Activated naive CD4-positive, alpha-beta T cell treated with anti-CD3 and anti-CD28 coated beads, Interleukin-2, amount 50 U/mL, for 24 hours (primary cell): ENCODE results near the gene SOWAHC.

ENCODE experiments used
- H3K27ac Mint-ChIP-seq: one replicate; pipeline ENCODE4 v1.8.0; 2021; ENCODE audit warnings: mild to moderate bottlenecking, mixed read lengths
- H3K27me3 Mint-ChIP-seq: one replicate; pipeline ENCODE4 v1.8.0; 2021; ENCODE audit warnings: mixed read lengths
- H3K36me3 Mint-ChIP-seq: one replicate; pipeline ENCODE4 v1.8.0; 2021; ENCODE audit warnings: mixed read lengths
- H3K4me1 Mint-ChIP-seq: one replicate; pipeline ENCODE4 v1.8.0; 2021; ENCODE audit warnings: mixed read lengths
- H3K4me3 Mint-ChIP-seq: one replicate; pipeline ENCODE4 v1.8.0; 2021; ENCODE audit warnings: mild to moderate bottlenecking, mixed read lengths
- H3K9me3 Mint-ChIP-seq: one replicate; pipeline ENCODE4 v1.8.0; 2021; ENCODE audit warnings: mixed read lengths

SOWAHC gene

GRCh38 chr2:109655287-109655686 is 41.1 kb downstream of the SOWAHC start:
- peaks cover 3% of the 10 kb centered on the region for H3K27me3 Mint-ChIP-seq

GRCh38 chr2:109659396-109660045 is 45.4 kb downstream of the SOWAHC start:
- no peak overlapping the region for H3K27ac Mint-ChIP-seq
- H3K4me3 Mint-ChIP-seq = no peak overlapping the region
- H3K36me3 Mint-ChIP-seq = no peaks in the 10 kb centered on the region
- H3K27me3 Mint-ChIP-seq = peaks cover 4% of the 10 kb centered on the region
- H3K9me3 Mint-ChIP-seq = no peaks in the 10 kb centered on the region
- no peaks in the 10 kb centered on the region for H3K4me1 Mint-ChIP-seq

More at GRCh38 chr2:109655287-109655686, 41.1 kb downstream of the SOWAHC start:
- no peaks in the 10 kb centered on the region for H3K9me3 Mint-ChIP-seq
- no peaks in the 10 kb centered on the region for H3K36me3 Mint-ChIP-seq
- H3K4me1 Mint-ChIP-seq = no peaks in the 10 kb centered on the region
- H3K27ac Mint-ChIP-seq = no peak overlapping the region
- H3K4me3 Mint-ChIP-seq = no peak overlapping the region

GRCh38 chr2:109660046-109660860 is 46.1 kb downstream of the SOWAHC start:
- no peaks in the 10 kb centered on the region for H3K36me3 Mint-ChIP-seq
- H3K9me3 Mint-ChIP-seq = no peaks in the 10 kb centered on the region
- H3K4me3 Mint-ChIP-seq = no peak overlapping the region
- H3K27me3 Mint-ChIP-seq = peaks cover 5% of the 10 kb centered on the region
- no peak overlapping the region for H3K27ac Mint-ChIP-seq
- H3K4me1 Mint-ChIP-seq = no peaks in the 10 kb centered on the region

GRCh38 chr2:109662889-109663288 is 48.7 kb downstream of the SOWAHC start:
- Mint-ChIP-seq H3K9me3 (no peaks in the 10 kb centered on the region), H3K36me3 (no peaks in the 10 kb centered on the region), H3K4me3 (no peak overlapping the region), H3K4me1 (no peaks in the 10 kb centered on the region), H3K27me3 (peaks cover 5% of the 10 kb centered on the region), H3K27ac (no peak overlapping the region)

- Mint-ChIP-seq H3K27me3 (peaks cover 5% of the 10 kb centered on the region), H3K4me3 (no peak overlapping the region), H3K27ac (no peak overlapping the region), H3K9me3 (no peaks in the 10 kb centered on the region), H3K36me3 (no peaks in the 10 kb centered on the region), H3K4me1 (no peaks in the 10 kb centered on the region)
Observed at GRCh38 chr2:109663721-109664120, 49.6 kb downstream of the SOWAHC start.

GRCh38 chr2:109666466-109666865 is 52.3 kb downstream of the SOWAHC start:
- Mint-ChIP-seq H3K4me1 (no peaks in the 10 kb centered on the region), H3K27ac (no peak overlapping the region), H3K9me3 (no peaks in the 10 kb centered on the region), H3K36me3 (no peaks in the 10 kb centered on the region), H3K4me3 (no peak overlapping the region), H3K27me3 (peaks cover 5% of the 10 kb centered on the region)
